GM19452 (cell line): ENCODE results near the gene KCNK4.

Source experiments
- ATAC-seq: cut with Tn5 transposase; IDR thresholded peaks from one replicate; pipeline ENCODE4 v1.9.1; 2021; ENCODE audit not compliant: unreplicated experiment

KCNK4 gene

GRCh38 chr11:64253043-64253442 lies 38.1 kb upstream of the KCNK4 start:
- no peak for ATAC-seq

GRCh38 chr11:64253481-64253880 lies 37.6 kb upstream of the KCNK4 start:
- no peak for ATAC-seq

DNA sequence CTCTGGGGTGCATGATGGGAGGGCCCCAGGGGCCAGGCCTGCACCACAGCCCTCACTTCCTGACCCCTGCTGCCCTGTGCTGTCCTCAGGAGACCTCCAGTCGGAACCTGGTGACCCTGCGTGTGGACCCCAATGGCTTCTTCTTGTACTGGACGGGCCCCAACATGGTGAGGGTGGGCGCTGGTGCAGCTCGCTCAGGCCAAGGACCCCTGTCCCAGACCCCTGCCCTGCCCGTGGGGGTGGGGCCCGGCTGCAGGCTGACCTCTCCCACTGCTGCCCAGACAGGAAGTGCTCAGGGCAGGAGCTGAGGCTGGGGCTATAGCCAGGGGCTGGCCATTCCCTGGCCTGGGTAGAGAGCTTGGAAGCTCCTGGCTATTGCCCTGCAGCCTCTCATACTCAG lies 36.8 kb upstream of the KCNK4 start:
- ATAC-seq = no peak

DNA sequence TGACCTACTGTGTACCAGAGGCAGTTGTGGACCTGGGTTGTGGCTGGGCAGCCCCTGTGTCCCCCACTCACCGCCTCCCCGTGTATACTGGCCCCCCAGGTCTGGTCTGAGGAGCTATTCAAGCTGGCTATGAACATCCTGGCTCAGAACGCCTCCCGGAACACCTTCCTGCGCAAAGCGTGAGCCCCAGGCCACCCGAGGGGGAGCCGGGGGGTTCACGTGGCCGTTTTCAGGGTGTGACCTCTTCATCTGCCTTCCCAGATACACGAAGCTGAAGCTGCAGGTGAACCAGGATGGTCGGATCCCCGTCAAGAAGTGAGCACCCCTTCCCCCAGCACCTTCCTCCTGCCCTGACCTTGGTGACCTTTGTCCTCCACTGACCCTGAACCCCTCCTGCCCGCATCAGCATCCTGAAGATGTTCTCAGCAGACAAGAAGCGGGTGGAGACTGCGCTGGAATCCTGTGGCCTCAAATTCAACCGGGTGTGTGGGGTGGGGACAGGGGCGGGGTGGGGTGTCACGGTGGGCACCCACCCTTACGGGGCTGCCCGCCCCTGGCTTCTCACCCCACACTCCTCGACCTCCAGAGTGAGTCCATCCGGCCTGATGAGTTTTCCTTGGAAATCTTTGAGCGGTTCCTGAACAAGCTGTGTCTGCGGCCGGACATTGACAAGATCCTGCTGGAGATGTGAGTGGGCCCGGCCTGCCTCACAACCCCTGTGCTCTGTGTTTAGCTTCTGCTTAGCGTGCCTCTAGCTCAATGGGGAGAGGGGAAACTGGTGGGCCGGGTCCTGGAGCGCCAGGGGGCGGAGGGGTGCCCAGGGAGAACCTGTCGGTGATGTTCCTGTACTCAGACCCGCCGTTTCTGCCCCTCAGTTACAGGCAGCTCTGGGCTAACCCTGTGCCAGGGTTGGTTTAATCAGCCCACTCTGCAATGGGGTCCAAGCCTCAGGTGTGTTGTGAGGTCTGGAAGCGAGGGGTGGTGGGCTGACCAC lies 35.7 kb upstream of the KCNK4 start:
- ATAC-seq = no peak

GRCh38 chr11:64256300-64256699 lies 34.8 kb upstream of the KCNK4 start:
- ATAC-seq = no peak

GRCh38 chr11:64258356-64258755 lies 32.7 kb upstream of the KCNK4 start:
- ATAC-seq = no peak

DNA sequence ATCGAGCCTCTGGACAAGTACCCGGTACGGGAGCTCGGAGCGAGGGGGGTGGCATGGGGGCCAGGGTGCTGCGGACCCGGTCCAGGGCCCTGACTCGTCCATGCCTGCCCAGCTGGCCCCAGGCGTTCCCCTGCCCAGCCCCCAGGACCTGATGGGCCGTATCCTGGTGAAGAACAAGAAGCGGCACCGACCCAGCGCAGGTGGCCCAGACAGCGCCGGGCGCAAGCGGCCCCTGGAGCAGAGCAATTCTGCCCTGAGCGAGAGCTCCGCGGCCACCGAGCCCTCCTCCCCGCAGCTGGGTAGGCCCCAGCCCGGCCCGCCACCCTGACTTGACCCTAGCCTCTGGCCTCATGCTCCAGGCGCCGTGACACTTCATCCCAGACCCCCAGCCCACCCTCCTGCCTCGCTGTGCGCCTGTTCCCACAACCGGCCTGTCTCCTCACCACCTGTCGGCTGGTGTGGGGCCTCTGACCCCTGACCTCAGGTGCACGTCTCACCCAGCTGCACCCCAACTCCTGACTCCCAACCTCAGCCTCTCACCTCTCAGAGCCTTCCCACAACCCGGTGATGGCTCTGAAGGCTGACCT lies 32.1 kb upstream of the KCNK4 start:
- ATAC-seq = no peak

DNA sequence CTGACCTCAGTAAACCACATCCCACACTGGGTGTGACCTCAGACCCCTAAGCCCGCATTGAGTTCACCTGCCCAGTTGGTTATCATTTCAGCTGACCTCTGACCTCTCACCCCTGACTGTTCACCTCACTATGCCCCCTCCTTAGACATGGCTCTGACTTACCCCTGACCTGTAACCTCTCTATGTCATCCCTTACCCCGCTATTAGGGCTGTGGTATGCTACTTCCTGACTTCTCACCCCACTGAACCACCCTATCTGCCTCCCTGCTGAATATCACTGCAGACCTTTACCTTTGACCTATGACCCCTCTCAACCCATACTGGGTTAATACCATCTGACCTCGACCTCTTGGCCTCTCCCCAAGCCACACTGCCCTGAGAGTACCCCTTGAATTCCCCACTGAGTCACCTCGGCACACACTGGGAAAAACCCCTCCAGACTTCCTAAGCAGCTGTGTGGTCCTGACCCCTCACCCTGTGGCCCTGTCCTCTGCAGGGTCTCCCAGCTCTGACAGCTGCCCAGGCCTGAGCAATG lies 31.5 kb upstream of the KCNK4 start:
- ATAC-seq = no peak

DNA sequence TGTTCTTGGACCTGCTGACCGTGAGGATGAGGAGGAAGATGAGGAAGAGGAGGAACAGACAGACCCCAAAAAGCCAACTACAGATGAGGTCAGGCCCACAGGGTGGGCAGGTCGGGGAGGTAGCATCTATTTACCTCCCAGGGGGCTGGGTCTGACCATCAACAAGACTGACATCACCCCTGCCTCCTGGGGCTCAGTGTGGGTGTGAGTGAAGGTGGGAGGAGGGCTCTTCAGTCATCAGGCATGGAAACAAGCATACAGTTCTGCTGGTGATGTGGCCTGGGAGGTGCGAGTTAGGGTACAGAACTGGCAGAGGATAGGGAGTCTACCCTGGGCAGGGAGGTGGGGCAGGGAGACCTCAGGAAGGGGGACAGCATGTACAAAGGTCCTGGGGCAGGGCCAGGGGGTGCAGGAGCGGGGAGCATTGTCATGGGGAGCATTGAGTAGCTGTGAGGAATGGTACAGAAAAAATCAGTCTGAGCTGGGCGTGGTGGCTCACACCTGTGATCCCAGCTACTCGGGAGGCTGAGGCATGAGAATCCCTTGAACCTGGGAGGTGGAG lies 30.9 kb upstream of the KCNK4 start:
- no peak for ATAC-seq

DNA sequence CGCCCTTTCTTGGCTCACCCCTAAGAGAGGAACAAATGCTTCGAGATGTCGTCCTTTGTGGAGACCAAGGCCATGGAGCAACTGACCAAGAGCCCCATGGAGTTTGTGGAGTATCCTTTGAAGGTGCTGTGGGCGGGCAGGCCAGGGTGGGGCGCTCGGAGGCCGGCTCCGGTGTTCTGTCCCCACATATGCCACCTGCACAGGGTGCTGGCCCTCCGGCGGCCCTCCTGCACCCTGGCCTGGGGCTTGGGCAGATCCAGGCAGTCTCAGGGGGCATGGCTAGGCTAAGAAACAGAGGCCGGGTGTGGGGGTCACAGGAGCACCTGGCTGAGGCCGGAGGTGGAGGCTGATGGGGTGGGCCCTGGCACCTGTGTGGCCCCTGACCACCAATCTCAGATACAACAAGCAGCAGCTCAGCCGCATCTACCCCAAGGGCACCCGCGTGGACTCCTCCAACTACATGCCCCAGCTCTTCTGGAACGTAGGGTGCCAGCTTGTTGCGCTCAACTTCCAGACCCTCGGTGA lies 29.5 kb upstream of the KCNK4 start:
- ATAC-seq = no peak

DNA sequence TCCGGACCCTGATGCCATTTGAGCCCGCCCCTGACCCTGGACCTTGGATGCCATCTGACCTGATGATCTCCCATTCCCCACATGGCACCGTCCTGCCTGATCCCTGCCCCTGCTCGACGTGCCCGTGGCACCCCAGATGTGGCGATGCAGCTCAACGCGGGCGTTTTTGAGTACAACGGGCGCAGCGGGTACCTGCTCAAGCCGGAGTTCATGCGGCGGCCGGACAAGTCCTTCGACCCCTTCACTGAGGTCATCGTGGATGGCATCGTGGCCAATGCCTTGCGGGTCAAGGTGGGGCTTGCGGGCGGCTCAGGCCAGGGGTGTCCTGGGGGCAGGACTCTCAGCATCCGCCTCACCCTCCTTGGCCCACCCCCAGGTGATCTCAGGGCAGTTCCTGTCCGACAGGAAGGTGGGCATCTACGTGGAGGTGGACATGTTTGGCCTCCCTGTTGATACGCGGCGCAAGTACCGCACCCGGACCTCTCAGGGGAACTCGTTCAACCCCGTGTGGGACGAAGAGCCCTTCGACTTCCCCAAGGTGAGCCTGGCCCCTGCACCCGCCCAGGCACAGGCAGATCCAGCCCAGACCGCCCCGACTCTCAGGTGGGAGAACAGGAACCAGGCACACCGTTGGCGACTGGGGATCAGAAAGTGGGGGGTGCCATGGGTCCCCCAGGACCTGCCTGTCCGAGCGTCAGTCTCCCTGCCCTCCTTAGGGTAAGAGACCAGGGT lies 28.7 kb upstream of the KCNK4 start:
- ATAC-seq = no peak

GRCh38 chr11:64263021-64263946 lies 27.8 kb upstream of the KCNK4 start:
- ATAC-seq = no peak

DNA sequence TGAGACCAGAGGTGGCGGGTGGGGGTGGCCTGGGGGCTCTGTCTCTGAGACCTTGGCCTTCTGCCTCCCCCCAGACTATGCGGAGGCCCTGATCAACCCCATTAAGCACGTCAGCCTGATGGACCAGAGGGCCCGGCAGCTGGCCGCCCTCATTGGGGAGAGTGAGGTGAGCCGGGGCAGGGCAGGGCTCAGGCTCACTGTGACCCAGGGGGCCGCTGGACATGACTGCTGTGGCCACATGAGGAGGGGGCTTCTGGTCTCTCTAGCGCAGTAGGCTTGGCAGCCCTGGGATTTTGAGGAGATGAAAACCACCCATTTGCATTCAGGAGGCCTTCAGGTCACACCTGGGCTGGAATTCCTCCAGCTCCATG lies 27.2 kb upstream of the KCNK4 start:
- no peak for ATAC-seq

GRCh38 chr11:64264371-64264852 lies 26.7 kb upstream of the KCNK4 start:
- no peak for ATAC-seq

DNA sequence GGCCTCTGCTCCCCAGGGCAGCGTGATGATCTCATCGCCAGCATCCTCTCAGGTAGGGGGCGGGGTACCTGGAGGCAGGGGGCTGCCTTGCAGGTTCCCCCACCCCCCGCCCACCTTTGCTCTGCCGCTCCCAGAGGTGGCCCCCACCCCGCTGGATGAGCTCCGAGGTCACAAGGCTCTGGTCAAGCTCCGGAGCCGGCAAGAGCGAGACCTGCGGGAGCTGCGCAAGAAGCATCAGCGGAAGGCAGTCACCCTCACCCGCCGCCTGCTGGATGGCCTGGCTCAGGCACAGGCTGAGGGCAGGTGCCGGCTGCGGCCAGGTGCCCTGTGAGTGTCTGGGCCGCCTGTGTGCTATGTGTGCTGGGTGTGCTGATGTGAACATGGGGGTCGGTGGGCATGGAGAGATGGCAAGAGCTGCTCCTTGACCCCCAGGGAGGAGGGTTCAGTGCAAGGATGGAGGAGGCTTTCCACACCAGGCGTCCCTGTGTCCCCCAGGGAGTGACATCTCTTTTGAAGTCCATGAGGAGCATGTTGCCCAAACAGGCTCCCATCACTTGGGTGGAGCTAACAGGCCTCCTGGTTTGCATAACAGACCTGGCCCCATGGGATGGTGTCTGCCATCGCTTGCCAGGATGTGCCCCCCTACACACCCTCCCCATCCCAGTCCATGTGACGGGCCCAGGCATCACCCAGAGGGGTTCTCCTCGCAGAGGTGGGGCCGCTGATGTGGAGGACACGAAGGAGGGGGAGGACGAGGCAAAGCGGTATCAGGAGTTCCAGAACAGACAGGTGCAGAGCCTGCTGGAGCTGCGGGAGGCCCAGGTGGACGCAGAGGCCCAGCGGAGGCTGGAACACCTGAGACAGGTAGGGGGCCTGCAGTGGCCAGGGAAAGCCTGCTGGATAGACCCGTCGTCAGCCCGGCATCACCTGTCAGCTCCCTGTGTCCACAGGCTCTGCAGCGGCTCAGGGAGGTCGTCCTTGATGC lies 25.6 kb upstream of the KCNK4 start:
- no peak for ATAC-seq

GRCh38 chr11:64266339-64266738 lies 24.8 kb upstream of the KCNK4 start:
- no peak for ATAC-seq

GRCh38 chr11:64267207-64267945 lies 23.7 kb upstream of the KCNK4 start:
- ATAC-seq = no peak
